ENCODE data around the gene ZFP92. TPM values are rescaled to one million over a fixed set of nuclear protein-coding genes. Genes with fewer than 3 reads are reported as not detected.

The ZFP92 gene
- total and polyA plus RNA-seq, 2 donors (not counting 3 experiments of a cell fraction or from before 2014, with no cell fraction given), result 0.36 to 1.2 TPM

GRCh38 chrX:153386097-153386496 lies 25.2 kb upstream of the ZFP92 start:
- Histone ChIP-seq H3K4me1 (ENCODE audit: control insufficient read depth, extremely low read depth, insufficient read depth, low read length) (no peaks in the 10 kb centered on the region), H2AFZ (ENCODE audit: low read depth, low read length) (no peak overlapping the region), H3K9me3 (replicated peaks; ENCODE audit: control insufficient read depth, insufficient read depth, low read length) (no peaks in the 10 kb centered on the region), H4K20me1 (replicated peaks; ENCODE audit: control insufficient read depth, extremely low read depth, insufficient read depth, low read length) (no peaks in the 10 kb centered on the region), H3K9me1 (replicated peaks; ENCODE audit: control insufficient read depth, extremely low read depth, insufficient read depth, low read length) (no peaks in the 10 kb centered on the region), H3K36me3 (ENCODE audit: control insufficient read depth in 2 of 2, extremely low read depth in 1 of 2, insufficient read depth in 2 of 2, low read length in 2 of 2) (no peaks in the 10 kb centered on the region), H3K4me3 (replicated peaks in 1 of 3; ENCODE audit: insufficient read depth in 1 of 3, low read depth in 1 of 3, low read length in 3 of 3) (no peak overlapping the region), H3K9ac (replicated peaks; ENCODE audit: extremely low read depth, insufficient read depth, low read length) (no peak overlapping the region), H3K79me2 (ENCODE audit: control insufficient read depth, insufficient read depth, low read length) (no peaks in the 10 kb centered on the region), H3K27ac (ENCODE audit: insufficient read depth, low read depth, low read length) (no peak overlapping the region), H3K4me2 (ENCODE audit: insufficient read depth, low read length) (no peak overlapping the region), H3K27me3 (ENCODE audit: control insufficient read depth in 2 of 2, insufficient read depth in 2 of 2, low read length in 2 of 2) (no peaks in the 10 kb centered on the region)
- no peak for DNase-seq (ENCODE audit: low read depth, low spot score)
- intact Hi-C loops (cut with micrococcal nuclease) (no loop called here), dilution Hi-C loops (cut with MboI; ENCODE audit: extremely low pct_ligation_motif_present, low sequenced_read_pairs) (no loop called here)
- no peak for FAIRE-seq
- ChIA-PET POLR2A (no interaction called here), CTCF (no interaction called here)
- no peak for TF ChIP-seq EZH2 (IDR thresholded peaks at IDR 0.05; ENCODE audit: borderline replicate concordance, low read depth, low read length, severe bottlenecking)
- no peak for TF ChIP-seq POLR2AphosphoS5 (IDR thresholded peaks at IDR 0.05; ENCODE audit: insufficient read depth, low read depth, low read length)
- BruUV-seq (replicated peaks), result no TSS peak

DNA sequence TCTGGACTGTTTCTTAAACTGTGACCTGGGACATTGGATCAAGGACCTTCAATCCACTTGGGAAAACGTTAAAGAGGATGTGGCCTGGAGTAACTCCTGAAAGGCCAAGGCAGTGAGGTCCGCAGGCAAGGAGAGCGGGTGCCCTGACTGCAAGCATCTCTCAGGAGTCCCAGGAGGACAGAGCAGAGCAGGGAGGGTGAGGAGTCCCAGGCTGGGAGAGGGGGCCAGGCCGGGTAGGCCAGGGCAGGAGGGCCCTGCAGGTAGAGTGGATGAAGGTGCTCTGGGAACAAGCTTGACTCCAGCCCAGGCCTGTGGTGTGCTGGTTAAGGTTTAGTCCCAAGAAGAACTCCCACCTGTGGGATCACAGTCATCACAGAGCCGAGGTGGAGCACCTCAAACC lies 23.9 kb upstream of the ZFP92 start:
- DNase-seq (ENCODE audit: low read depth, low spot score), result no peak
- intact Hi-C loops (cut with micrococcal nuclease) (no loop called here), dilution Hi-C loops (cut with MboI; ENCODE audit: extremely low pct_ligation_motif_present, low sequenced_read_pairs) (no loop called here)
- H3K9me1 ChIP-seq (replicated peaks; ENCODE audit: control insufficient read depth, extremely low read depth, insufficient read depth, low read length), result no peaks in the 10 kb centered on the region
- POLR2A ChIA-PET, result no interaction called here
- no peak overlapping the region for H3K4me2 ChIP-seq (ENCODE audit: insufficient read depth, low read length)
- H3K9me3 ChIP-seq (replicated peaks; ENCODE audit: control insufficient read depth, insufficient read depth, low read length), result no peaks in the 10 kb centered on the region
- no peak overlapping the region for H3K27ac ChIP-seq (ENCODE audit: insufficient read depth, low read depth, low read length)
- H3K9ac ChIP-seq (replicated peaks; ENCODE audit: extremely low read depth, insufficient read depth, low read length), result no peak overlapping the region
- no peak overlapping the region for H2AFZ ChIP-seq (ENCODE audit: low read depth, low read length)
- no peaks in the 10 kb centered on the region for H3K36me3 ChIP-seq (ENCODE audit: control insufficient read depth in 2 of 2, extremely low read depth in 1 of 2, insufficient read depth in 2 of 2, low read length in 2 of 2)
- H3K4me1 ChIP-seq (ENCODE audit: control insufficient read depth, extremely low read depth, insufficient read depth, low read length), result no peaks in the 10 kb centered on the region
- BruUV-seq (replicated peaks), result no TSS peak
- FAIRE-seq, result no peak
- no peaks in the 10 kb centered on the region for H3K79me2 ChIP-seq (ENCODE audit: control insufficient read depth, insufficient read depth, low read length)
- no peaks in the 10 kb centered on the region for H4K20me1 ChIP-seq (replicated peaks; ENCODE audit: control insufficient read depth, extremely low read depth, insufficient read depth, low read length)
- no peaks in the 10 kb centered on the region for H3K27me3 ChIP-seq (ENCODE audit: control insufficient read depth in 2 of 2, insufficient read depth in 2 of 2, low read length in 2 of 2)
- H3K4me3 ChIP-seq (replicated peaks in 1 of 3; ENCODE audit: insufficient read depth in 1 of 3, low read depth in 1 of 3, low read length in 3 of 3), result no peak overlapping the region
- TF ChIP-seq GATA2 (IDR thresholded peaks at IDR 0.05; ENCODE audit: insufficient read depth, insufficient read length, low read depth, low read length), result no peak
- no peak for TF ChIP-seq EZH2 (IDR thresholded peaks at IDR 0.05; ENCODE audit: borderline replicate concordance, low read depth, low read length, severe bottlenecking)
- no peak for TF ChIP-seq MYC (IDR thresholded peaks at IDR 0.05; ENCODE audit: low read depth, low read length)
- TF ChIP-seq FOS (IDR thresholded peaks at IDR 0.05; ENCODE audit: borderline replicate concordance, insufficient read depth, low read length), result no peak
- no peak for TF ChIP-seq CTCF (IDR thresholded peaks at IDR 0.05; ENCODE audit: extremely low read depth in 1 of 2, insufficient read depth in 1 of 2, low read depth in 1 of 2, low read length in 2 of 2)
- TF ChIP-seq MAX (IDR thresholded peaks at IDR 0.05; ENCODE audit: insufficient read depth, insufficient read length), result no peak
- TF ChIP-seq POLR2A (IDR thresholded peaks at IDR 0.05; ENCODE audit: low read depth, low read length), result no peak
- no peak for TF ChIP-seq POLR2AphosphoS5 (IDR thresholded peaks at IDR 0.05; ENCODE audit: insufficient read depth, low read depth, low read length)
- no peak for TF ChIP-seq JUN (IDR thresholded peaks at IDR 0.05; ENCODE audit: borderline replicate concordance, insufficient read depth, insufficient read length, low read depth)
- CTCF ChIA-PET, result no interaction called here

All from endothelial cell of umbilical vein (primary cell).